ENCODE data around the gene NRG3.

- TF ChIP-seq CTCF (IDR thresholded peaks at IDR 0.05), result no peak
- TF ChIP-seq POLR2A (IDR thresholded peaks at IDR 0.05), result no peak
Measured at GRCh38 chr10:82234173-82234572, 359.2 kb downstream of the NRG3 start.
